CD4-positive, alpha-beta T cell treated with Interleukin-10 for 1 hour (primary cell): ENCODE data around the gene ATXN7L2.
"Not testable (repeated sequence)": the region's sequence is repeated elsewhere in the genome, so short reads cannot be mapped to it uniquely, and the experiment has no call there.

Experiments used
- DNase-seq: peaks from one replicate; pipeline ENCODE4 v3.0.0-alpha.2; 2020

Gene ATXN7L2

GRCh38 chr1:109483672-109484518, at the start of gene ATXN7L2:
Gene ATXN7L2 (plus strand): TSS chr1:109483905. CDS start chr1:109483954, 49 bp downstream.
- peak; percentile 96 for DNase-seq

DNA sequence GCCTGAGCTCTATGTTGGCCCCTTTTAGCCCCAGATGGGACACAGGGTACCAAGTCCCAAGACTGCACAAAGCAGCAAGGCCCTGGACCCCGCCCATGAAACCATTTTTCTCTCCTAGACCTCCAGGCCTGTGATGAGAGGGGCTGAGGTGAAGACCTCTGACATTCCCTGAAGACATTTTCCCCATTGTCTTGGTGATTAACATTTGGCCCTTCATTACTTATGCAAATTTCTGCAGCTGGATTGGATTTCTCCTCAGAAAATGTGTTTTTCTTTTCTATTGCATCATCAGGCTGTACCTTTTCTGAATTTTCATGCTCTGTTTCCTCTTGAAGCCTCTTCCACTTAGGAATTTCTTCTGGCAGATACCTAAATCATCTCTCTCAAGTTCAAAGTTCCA, 49.2 kb upstream of the ATXN7L2 start:
- no peak for DNase-seq

DNA sequence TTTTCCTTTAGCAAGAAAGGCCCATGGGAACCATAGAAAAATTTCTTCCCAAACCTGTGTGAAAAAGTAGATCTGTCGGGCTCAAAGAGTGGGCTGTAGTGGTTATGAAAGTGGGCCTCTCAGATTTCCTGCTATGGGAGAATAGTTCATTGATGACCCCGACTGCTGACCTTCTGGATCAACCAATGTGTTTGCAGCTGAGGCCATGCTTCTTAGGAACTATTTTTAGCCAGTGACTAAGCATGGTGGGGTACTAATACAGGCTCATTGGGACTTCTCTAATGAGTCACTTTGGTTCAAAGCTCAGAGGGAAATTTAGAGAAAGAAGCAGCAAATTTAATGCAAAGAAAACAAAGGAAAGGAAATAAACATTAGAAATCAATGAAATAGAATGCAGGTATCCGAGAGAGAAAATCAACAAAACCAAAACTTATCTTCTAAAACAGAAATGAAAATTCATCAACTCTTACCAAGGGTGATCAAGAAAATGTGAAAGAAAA, 44.9 kb upstream of the ATXN7L2 start:
- DNase-seq: no peak

- no peak for DNase-seq
These were observed 42.6 kb upstream of the ATXN7L2 start for GRCh38 chr1:109441069-109441468.

DNA sequence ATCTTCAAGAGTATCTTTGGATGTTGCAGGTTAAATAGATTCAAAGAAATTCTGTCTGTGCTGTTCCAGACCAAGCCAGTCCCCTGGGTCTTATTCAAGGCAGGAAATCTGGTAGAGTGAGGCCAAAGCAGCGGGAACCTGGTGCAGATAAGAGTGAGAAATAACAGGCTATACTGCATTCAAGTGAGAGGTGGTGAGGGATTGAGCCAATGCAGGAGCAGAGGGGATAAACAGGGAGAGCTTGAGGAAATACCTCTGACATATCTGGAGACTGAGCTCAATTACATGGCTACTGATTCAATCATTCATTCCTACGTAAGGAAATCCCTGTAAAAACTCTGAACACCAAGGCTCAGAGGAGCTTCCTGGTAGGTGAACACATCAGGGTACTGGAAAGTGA, 40.2 kb upstream of the ATXN7L2 start:
- no peak for DNase-seq

- no peak for DNase-seq
These were observed 39.4 kb upstream of the ATXN7L2 start for GRCh38 chr1:109444346-109444745.

DNA sequence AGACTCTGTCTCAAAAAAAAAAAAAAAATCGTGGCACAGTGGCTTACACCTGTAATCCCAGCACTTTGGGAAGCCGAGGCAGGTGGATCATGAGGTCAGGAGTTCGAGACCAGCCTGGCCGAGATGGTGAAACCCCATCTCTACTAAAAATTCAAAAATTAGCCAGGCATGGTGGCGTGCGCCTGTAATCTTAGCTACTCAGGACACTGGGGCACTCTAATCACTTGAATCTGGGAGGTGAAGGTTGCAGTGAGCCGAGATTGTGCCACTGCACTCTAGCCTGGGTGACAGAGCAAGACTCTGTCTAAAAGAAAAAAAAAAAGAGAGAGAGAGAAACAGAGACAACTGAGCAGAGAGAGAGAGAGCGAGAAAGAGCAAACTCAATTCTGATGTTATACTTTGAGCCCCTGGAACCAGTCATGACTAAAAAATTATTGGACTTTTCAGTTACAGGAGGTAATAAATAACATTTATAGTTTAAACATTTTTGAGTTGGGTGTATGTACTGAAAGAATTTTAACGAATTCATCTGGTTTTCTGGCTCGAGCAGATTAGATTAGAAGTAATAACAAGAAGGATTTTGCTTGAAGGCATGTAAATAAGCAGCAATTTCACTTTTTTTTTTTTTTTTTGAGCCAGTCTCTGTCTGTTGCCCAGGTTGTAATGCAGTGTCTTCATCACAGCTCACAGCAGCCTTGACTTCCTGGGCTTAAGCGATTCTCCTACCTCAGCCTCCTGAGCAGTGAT, 37.6 kb upstream of the ATXN7L2 start:
- DNase-seq: not testable (repeated sequence)

DNA sequence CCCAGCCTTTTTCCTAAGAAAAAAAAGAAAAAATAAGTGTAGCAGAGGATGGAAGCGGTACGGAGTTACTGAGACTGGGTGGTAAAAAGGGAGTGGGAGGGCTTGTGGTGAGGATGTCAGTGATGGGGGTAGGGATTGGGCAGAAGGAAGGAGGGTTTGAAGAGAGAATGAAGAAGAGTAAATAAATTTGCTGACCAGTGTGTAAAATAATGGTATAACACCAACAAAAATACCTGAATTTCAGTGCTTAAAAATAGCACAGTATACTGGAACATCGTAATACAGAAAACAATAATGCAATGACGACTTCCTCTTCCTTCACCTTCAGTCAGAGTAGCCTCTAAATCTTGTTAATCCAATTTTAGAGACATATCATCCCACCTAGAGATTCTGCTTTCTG, 36.2 kb upstream of the ATXN7L2 start:
- no peak for DNase-seq

- DNase-seq: no peak
These were observed 29.1 kb upstream of the ATXN7L2 start for GRCh38 chr1:109454497-109455133.

GRCh38 chr1:109457819-109458218, 25.9 kb upstream of the ATXN7L2 start:
- DNase-seq: no peak

- no peak for DNase-seq
These were observed 17.6 kb upstream of the ATXN7L2 start for GRCh38 chr1:109466125-109466451.

DNA sequence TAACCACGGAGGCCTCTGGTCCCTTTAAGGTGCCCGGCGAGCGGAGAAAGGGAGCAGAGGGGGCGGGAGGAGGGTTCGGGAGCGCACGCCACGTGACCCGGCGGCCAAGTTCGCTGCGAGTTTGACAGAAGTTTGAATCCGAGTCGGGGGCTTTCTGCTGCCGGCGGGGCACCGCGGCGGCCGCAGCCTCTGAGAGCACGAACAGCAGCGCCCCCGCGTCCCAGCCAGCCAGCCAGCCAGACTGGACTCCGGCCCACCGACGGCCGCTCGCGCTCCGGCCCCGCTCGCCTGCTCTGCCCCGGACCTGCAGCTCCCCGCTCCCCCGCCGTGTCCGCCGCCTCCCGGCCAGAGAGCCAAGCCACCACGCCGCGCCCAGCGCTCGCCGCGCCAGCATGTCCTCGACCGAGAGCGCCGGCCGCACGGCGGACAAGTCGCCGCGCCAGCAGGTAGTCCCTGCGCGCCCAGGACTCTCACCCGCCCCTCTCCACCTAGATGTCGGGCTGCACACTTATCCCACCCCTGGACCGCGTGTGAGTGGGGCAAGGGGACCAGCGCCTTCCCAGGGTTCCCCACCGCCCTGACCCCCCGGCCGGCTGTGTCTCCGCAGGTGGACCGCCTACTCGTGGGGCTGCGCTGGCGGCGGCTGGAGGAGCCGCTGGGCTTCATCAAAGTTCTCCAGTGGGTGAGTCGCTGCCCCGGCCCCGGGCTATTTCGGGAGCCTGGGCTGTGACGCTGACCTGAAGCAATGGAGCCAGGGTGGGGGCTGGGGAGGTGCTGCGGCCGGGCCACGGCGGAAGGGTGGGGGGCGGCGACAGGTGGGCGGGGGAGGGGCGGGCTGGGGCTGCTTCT, 17.0 kb upstream of the ATXN7L2 start, which contains the start of gene SYPL2:
Gene SYPL2, plus strand, starts transcription at position 95 of the 849 bp plus-strand sequence. Its CDS starts 298 bp downstream, at position 393.
- peak; percentile 16 for DNase-seq

- DNase-seq: no peak
These were observed 16.4 kb upstream of the ATXN7L2 start for GRCh38 chr1:109467301-109467777.

DNA sequence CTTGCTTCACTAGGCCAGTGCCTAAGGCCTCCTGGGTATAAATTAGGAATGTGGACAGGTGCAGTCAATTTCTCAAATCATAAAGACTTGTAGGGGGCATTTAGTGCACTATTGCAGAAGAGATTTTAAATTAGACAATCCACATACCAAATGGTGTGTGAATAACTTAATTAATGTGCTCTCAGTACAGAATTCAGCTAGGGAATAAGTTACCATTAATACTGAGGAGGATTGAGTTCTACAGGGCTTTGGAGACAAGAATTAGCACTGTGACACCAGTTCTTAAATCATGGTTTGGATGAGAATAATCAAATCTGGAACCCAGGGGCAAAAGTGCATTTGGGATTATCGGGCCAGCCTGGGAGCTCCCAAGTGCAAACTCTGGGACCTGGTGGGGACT, 15.6 kb upstream of the ATXN7L2 start:
- no peak for DNase-seq

DNA sequence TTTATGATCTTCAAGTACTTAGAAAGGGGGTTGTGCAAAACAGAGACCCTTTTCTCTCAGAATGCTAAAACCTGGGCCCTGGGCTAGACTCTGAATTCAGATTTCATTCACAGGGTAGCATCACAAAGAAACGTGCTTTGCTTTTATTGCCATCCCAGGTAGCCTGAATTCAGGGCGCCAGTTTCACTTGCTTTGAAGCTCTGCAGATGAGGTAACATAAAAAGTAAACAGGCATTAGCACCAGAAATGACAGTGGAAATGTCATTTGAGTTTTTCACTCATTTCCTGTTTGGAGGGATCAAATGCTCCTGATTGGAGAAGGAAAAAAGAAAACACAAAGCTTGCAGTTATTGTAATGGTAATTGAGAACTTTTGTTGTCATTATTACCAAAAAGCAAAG, 14.8 kb upstream of the ATXN7L2 start:
- DNase-seq: no peak

- DNase-seq: no peak
These were observed 13.5 kb upstream of the ATXN7L2 start for GRCh38 chr1:109470245-109470644.

DNA sequence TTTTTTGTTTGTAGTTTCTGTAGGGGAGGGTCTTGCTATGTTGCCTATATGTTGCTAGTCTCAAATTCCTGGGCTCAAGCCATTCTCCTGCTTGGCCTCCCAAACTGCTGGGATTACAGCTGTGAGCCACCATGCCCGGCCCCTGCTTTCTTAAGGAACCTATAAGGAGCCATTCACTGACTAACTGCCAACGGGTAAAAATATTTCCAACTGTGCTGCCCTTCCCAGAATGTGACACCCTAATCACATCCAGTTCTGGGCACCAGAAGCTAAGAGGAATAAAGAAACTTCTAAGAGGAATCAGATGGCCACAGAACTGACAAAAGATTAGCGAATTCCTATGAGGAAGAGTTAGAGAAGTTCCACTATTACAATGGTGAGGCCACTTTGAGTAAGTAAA, 10.9 kb upstream of the ATXN7L2 start:
- DNase-seq: no peak

- not testable (repeated sequence) for DNase-seq
These were observed 10.2 kb upstream of the ATXN7L2 start for GRCh38 chr1:109473284-109474057.

GRCh38 chr1:109474697-109475096, 9.0 kb upstream of the ATXN7L2 start:
- no peak for DNase-seq

DNA sequence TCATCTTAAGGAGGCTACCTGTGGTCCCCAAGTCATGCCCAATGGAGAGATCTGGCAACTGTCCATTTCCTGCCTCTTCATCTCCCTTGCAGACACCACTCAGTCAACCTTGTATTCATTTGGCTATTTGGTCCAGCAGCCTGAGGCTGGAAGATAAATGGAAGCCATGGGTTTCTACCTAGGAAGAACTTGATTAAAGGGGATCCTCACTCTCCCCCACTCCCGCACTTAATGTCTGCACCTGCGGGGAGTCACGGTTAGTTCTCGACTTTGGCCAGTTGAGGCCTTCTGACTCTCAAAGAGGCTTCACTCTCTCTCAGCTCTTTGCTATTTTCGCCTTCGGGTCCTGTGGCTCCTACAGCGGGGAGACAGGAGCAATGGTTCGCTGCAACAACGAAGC, 8.4 kb upstream of the ATXN7L2 start:
- DNase-seq: no peak

DNA sequence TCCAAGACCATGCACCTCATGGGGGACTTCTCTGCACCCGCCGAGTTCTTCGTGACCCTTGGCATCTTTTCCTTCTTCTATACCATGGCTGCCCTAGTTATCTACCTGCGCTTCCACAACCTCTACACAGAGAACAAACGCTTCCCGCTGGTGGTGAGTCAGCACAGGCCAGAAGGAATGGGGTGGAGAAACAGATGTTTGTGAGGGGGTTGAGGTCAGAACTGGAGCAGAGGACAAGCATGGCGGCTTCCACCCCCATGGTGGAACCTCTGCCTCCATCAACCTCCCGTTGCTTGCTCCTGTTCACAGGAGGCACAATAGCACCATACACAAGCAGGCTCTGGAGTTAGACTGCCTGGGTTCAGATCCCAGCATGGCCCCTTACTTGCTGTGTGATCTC, 6.9 kb upstream of the ATXN7L2 start:
- DNase-seq: no peak

GRCh38 chr1:109477821-109478220, 5.9 kb upstream of the ATXN7L2 start:
- DNase-seq: no peak
